NT2/D1 (cell line): Measurements from ENCODE around the gene TEX2.

ENCODE experiments used
- DNase-seq: peaks from one replicate; pipeline ENCODE4 v3.0.0-alpha.2; 2011; ENCODE audit warnings: low read depth, low spot score
- H3K27me3 ChIP-seq: 2 replicates; pipeline ENCODE4 v1.6.0; 2011; ENCODE audit warnings: mild to moderate bottlenecking; ENCODE audit not compliant: insufficient read length, insufficient read depth
- H3K36me3 ChIP-seq: 2 replicates; pipeline ENCODE4 v1.6.1; 2011; ENCODE audit warnings: mild to moderate bottlenecking, low read length, mixed read lengths; ENCODE audit not compliant: insufficient read depth, insufficient read length
- H3K4me1 ChIP-seq: 2 replicates; pipeline ENCODE4 v1.5.1; 2011; ENCODE audit not compliant: insufficient read depth, insufficient read length
- H3K4me3 ChIP-seq: 2 replicates; pipeline ENCODE4 v1.5.1; 2011; ENCODE audit warnings: low read depth; ENCODE audit not compliant: insufficient read length
- H3K9ac ChIP-seq: 2 replicates; pipeline ENCODE4 v1.6.0; 2011; ENCODE audit warnings: low read depth; ENCODE audit not compliant: insufficient read length
- H3K9me3 ChIP-seq: 2 replicates; pipeline ENCODE4 v1.5.1; 2011; ENCODE audit warnings: mild to moderate bottlenecking, low read length; ENCODE audit not compliant: insufficient read depth
- SUZ12 ChIP-seq: IDR thresholded peaks from 2 replicates; pipeline ENCODE4 v1.6.1; 2011; ENCODE audit not compliant: insufficient read length, insufficient read depth; ENCODE audit errors: extremely low read depth
- YY1 ChIP-seq: IDR thresholded peaks from 2 replicates; pipeline ENCODE4 v1.6.1; 2011; ENCODE audit not compliant: insufficient read length, insufficient read depth
- ZNF274 ChIP-seq: IDR thresholded peaks from 2 replicates; pipeline ENCODE4 v1.6.1; 2011; ENCODE audit warnings: mild to moderate bottlenecking, low read depth, low read length

The TEX2 gene

DNA sequence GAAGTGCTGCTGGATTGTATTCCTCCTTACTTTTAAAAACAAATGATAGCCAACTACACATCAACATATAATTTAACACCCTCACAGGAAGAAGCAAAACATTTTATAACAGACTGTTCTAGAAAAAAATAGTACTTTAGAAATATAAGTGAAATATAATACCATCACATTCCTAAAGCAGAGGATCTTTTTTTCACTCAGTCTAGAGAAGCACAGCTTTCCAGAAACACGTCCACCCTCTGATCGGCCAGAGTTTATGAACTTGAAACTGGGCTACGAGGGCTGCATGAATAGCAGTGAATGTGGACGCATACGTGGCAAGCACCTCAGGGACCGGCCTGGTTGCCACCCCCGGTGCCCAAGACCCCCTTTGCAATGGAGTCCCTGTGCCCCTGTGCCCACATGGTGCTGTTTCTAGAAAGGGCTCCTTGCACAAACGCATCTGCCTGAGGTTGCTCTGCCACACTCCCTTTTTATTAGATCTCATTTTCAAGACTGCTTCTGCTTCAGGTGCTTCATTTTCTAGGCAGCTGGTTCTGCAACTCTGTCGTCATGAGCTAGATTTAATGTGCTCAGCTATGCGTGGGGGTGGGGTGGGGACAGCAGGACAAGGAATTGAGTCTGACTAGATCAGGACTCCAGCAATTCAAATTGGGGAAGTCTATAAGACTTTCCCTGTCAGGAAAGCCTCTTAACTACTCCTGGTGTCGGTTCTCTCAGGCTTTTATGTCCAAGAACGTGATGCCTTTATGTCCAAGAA, 104.0 kb downstream of the TEX2 start:
- Histone ChIP-seq H3K9ac (no peak overlapping the region), H3K27me3 (no peaks in the 10 kb centered on the region), H3K4me3 (no peak overlapping the region), H3K4me1 (peaks cover 19% of the 10 kb centered on the region), H3K9me3 (no peaks in the 10 kb centered on the region), H3K36me3 (peaks cover 5% of the 10 kb centered on the region)
- TF ChIP-seq ZNF274 (no peak), YY1 (no peak), SUZ12 (no peak)
- DNase-seq: no peak

DNA sequence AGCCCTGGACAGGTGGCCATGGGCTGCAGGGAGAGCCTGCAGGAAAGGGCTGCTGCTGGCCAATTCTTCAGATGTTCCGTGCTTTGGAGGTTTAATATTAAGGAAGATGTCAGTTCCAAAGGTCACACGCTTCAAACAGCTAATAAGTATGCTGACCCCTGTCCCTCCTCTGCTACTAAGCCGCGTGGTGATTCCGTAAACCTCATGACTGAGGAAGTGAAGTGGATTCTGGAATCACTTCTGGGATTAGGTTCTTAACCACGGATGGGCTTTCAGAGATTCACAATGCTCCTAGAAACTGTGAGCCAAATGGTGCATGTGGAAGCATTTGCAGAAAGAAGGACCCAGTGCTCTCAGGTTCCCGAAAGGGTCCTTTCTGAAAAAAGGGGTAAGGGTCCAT, 104.7 kb downstream of the TEX2 start:
- no peak for TF ChIP-seq SUZ12
- TF ChIP-seq YY1: no peak
- no peak for TF ChIP-seq ZNF274
- H3K9me3 ChIP-seq: no peaks in the 10 kb centered on the region
- no peak for DNase-seq
- peaks cover 9% of the 10 kb centered on the region for H3K36me3 ChIP-seq
- H3K27me3 ChIP-seq: no peaks in the 10 kb centered on the region
- H3K4me1 ChIP-seq: peaks cover 19% of the 10 kb centered on the region
- no peak overlapping the region for H3K4me3 ChIP-seq
- H3K9ac ChIP-seq: no peak overlapping the region

DNA sequence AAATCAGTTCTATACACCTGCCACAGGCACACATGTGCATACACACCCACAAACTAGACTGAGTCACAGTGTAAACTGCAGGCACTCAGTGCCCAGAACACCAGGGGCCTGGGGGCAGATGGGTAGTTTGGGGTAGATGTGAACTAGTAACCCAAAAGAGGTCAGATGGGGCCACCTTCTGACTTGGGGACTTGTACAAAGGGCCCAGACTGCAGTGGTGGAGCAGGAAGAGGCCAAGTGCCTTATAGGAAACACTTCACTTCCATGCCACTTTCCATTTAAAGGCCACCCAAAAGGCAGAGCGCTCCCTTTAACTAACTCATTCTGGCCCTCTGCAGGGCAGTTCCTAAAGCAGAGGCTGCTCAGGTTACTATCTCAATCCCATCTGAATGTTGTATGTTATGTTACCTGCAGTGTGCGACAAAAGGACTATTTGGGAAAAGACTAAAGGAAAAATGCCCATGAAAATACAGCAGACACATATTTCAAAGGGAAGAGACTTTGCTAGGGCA, 105.3 kb downstream of the TEX2 start:
- Histone ChIP-seq H3K9me3 (no peaks in the 10 kb centered on the region), H3K9ac (no peak overlapping the region), H3K4me3 (no peak overlapping the region), H3K4me1 (peaks cover 19% of the 10 kb centered on the region), H3K27me3 (no peaks in the 10 kb centered on the region), H3K36me3 (peaks cover 13% of the 10 kb centered on the region)
- no peak for DNase-seq
- no peak for TF ChIP-seq ZNF274
- TF ChIP-seq YY1: no peak
- TF ChIP-seq SUZ12: no peak

DNA sequence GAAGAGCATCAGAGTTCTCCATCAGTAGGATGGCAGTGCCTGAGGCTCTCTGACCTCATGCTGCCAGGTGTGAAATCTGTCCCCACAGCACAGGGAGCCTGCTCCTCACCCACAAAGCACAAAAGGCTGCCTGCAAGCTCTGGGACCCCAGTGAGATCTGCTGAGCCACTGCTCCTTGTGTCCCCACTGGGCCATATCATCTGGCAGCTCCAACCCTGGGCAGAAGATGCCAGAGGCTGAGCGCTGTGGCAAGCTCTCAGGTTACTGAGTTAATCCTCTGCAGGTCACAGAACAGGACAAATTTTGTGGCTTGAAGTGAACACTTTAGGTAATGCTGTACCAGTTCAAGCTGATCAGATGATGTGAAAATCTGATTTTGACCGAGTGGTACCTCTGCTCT, 106.4 kb downstream of the TEX2 start:
- DNase-seq: no peak
- H3K4me3 ChIP-seq: no peak overlapping the region
- no peaks in the 10 kb centered on the region for H3K9me3 ChIP-seq
- H3K4me1 ChIP-seq: peaks cover 19% of the 10 kb centered on the region
- H3K9ac ChIP-seq: peak overlapping the region; percentile 18
- H3K27me3 ChIP-seq: no peaks in the 10 kb centered on the region
- peaks cover 16% of the 10 kb centered on the region for H3K36me3 ChIP-seq
- TF ChIP-seq ZNF274: no peak
- no peak for TF ChIP-seq YY1
- no peak for TF ChIP-seq SUZ12

DNA sequence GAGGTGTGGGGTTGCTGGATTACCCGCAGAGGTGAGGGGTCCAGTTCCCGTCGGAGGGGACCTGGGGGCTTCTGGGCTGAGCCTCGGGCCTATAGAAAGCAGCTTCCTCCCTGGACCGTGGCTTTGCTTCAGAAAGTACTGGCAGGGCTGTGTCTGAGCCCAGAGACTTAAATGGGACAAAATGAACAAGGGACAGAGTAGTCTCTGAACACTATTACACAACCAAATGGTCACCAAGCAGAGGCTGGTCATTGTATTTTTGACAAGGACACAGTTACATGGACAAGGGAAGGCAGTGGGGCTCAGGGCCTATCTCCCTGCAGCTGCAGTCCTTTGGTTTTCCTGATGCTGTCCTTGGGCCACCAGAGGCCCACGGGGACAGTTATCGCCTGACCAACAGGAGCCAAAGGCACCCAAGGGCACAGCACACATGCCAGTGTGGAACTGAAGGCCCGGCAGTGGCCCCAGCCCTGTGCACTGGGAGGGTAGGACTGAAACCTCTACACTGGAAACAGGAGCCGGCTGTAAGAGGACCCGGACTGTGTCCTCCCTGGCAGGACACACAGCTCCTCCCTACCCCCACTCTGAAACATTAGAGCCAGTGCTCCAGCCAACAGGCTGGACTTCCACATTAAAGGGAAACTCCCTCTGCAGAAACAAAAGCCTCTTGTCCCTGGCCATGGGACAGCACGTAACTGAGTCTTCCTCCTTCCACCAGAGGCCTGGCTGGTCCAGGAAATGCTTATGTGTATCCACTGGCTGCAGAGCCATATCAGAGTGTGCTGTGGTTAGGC, 107.1 kb downstream of the TEX2 start:
- H3K4me3 ChIP-seq: no peak overlapping the region
- no peak for DNase-seq
- no peaks in the 10 kb centered on the region for H3K27me3 ChIP-seq
- H3K4me1 ChIP-seq: peaks cover 19% of the 10 kb centered on the region
- H3K9ac ChIP-seq: no peak overlapping the region
- peaks cover 16% of the 10 kb centered on the region for H3K36me3 ChIP-seq
- TF ChIP-seq YY1 (no peak), SUZ12 (no peak), ZNF274 (no peak)
- no peaks in the 10 kb centered on the region for H3K9me3 ChIP-seq

DNA sequence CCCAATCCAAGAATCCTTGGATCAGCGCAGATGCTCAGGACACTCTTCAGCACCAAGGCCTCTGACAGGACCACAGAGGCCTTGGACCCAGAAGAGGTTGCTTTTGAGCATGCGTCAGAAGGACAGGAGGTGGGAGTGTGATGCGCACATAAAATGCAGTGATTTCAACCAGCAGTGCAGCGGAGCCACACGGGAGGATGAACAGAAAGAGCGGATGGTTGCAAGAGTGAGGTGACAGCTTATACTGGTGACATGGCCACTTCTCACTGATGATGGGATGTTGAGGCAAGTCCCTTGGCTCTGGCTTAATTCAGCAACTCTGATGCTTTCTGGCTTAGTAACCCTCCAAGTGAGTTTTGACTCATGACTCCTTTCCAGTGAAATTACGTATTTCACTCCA, 107.9 kb downstream of the TEX2 start:
- H3K27me3 ChIP-seq: no peaks in the 10 kb centered on the region
- TF ChIP-seq ZNF274 (no peak), YY1 (no peak), SUZ12 (no peak)
- H3K9ac ChIP-seq: no peak overlapping the region
- H3K4me1 ChIP-seq: peaks cover 19% of the 10 kb centered on the region
- H3K9me3 ChIP-seq: no peaks in the 10 kb centered on the region
- H3K4me3 ChIP-seq: no peak overlapping the region
- no peak for DNase-seq
- peaks cover 15% of the 10 kb centered on the region for H3K36me3 ChIP-seq

DNA sequence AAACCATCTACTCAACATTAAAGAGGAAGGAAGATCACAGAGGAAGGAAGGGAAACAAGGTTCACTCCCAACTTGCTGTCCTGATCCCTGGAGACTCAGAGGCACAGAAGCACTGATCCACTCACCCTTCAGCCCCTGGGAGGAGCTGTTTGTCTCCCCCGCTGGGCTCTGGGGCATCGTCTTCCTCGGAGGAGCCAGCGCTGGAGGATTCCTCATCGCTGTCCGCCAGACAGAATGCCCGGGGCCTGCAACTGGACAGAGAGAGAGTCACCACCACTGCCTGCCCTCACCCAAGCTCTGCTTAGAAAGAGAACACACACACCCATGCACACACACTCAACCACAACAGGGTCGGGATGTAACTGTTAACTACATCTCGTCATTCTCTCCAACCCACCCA, 108.3 kb downstream of the TEX2 start:
- Histone ChIP-seq H3K4me1 (peaks cover 19% of the 10 kb centered on the region), H3K4me3 (no peak overlapping the region), H3K36me3 (peaks cover 15% of the 10 kb centered on the region), H3K9ac (no peak overlapping the region), H3K27me3 (no peaks in the 10 kb centered on the region), H3K9me3 (no peaks in the 10 kb centered on the region)
- DNase-seq: no peak
- TF ChIP-seq ZNF274: no peak
- no peak for TF ChIP-seq YY1
- TF ChIP-seq SUZ12: no peak
